IMR-90 (cell line): ENCODE data around the gene NAA10.

Source experiments
- BHLHE40 ChIP-seq: fragments of 150-350 bp; IDR thresholded peaks from 2 replicates; pipeline ENCODE4 v1.6.1; 2016; ENCODE audit warnings: mild to moderate bottlenecking, low read depth, low read length
- CEBPB ChIP-seq: IDR thresholded peaks from 2 replicates; pipeline ENCODE4 v1.6.1; 2012; ENCODE audit warnings: low read depth, low read length, improper control_type of control experiment
- CTCF ChIP-seq: conservative IDR thresholded peaks from 2 replicates; pipeline ENCODE4 v1.5.1; 2012; ENCODE audit warnings: mild to moderate bottlenecking, low read depth, low read length, improper control_type of control experiment
- FOS ChIP-seq: fragments of 150-350 bp; IDR thresholded peaks from 2 replicates; pipeline ENCODE4 v1.6.1; 2016; ENCODE audit warnings: low read depth, low read length
- MXI1 ChIP-seq: IDR thresholded peaks from 2 replicates; pipeline ENCODE4 v1.6.1; 2012; ENCODE audit warnings: low read depth, mild to moderate bottlenecking, low read length, moderate library complexity, borderline replicate concordance
- POLR2A ChIP-seq: IDR thresholded peaks from 2 replicates; pipeline ENCODE4 v1.6.1; 2012; ENCODE audit warnings: mild to moderate bottlenecking, low read depth, low read length
- RAD21 ChIP-seq: IDR thresholded peaks from 2 replicates; pipeline ENCODE4 v1.6.1; 2012; ENCODE audit warnings: low read length, improper control_type of control experiment
- RCOR1 ChIP-seq: IDR thresholded peaks from 2 replicates; pipeline ENCODE4 v1.6.1; 2012; ENCODE audit warnings: mild to moderate bottlenecking, low read length, improper control_type of control experiment; ENCODE audit not compliant: insufficient replicate concordance
- RFX5 ChIP-seq: IDR thresholded peaks from 2 replicates; pipeline ENCODE4 v1.8.0; 2012; ENCODE audit warnings: low read depth, mild to moderate bottlenecking, low read length, moderate library complexity
- SMC3 ChIP-seq: fragments of 150-350 bp; IDR thresholded peaks from 2 replicates; pipeline ENCODE4 v1.6.1; 2016; ENCODE audit warnings: low read depth, mild to moderate bottlenecking, antibody characterized with exemption, low read length, moderate library complexity

- TF ChIP-seq POLR2A, result no peak
- TF ChIP-seq RFX5, result no peak
- TF ChIP-seq RAD21, result no peak
- no peak for TF ChIP-seq CTCF
- no peak for TF ChIP-seq RCOR1
- no peak for TF ChIP-seq FOS
- TF ChIP-seq SMC3, result no peak
- TF ChIP-seq CEBPB, result no peak
- TF ChIP-seq BHLHE40, result no peak
- TF ChIP-seq MXI1, result no peak
Observed at GRCh38 chrX:153955228-153955732, 20.4 kb upstream of the NAA10 start.
